GM21515 (cell line): Measurements from ENCODE around the gene TMEM131.

Experiments
- ATAC-seq: cut with Tn5 transposase; IDR thresholded peaks from one replicate; pipeline ENCODE4 v1.9.1; 2021; ENCODE audit not compliant: unreplicated experiment

TMEM131 gene

DNA sequence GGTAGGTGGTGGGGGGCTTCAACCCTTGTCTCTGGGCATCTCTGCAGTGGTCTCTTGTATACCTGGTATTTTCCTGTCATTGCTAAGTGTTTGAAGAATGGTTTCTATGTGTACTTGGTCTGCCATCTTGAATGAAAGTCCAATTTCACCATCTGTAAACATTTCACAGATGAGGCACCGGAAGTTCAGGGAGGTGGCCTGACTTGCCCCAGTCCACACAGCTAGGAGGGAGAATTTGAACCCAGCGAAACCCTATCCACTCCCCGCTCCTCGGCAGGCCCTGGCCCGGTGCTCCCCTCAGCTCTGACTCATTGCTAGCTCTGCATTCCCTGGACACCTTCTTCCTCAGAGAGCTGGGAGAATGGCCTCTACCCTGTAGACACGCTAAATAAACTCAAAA is 251.8 kb downstream of the TMEM131 start:
- ATAC-seq: no peak

DNA sequence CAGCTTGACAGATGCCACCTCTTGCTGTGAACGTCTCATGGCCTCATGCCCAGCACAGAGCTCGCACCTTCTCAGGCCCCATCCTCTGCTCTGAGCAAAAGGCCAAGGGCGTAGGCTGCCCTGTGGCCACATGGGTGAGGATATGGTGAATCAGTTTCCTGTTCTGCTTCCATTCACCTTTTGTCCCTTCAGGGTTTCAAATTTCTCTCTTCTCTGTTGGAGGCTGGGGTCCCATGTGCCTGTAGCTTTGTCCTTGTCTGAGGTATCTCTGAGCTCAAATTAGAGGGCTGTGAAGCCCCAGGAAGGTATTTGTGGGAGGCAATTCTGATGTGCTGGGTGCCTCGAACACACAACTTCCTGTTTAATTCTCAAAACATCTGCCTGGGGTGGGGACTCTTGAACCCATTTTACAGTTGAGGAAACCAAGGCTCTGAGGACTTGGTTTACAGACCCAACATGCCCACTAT is 253.3 kb downstream of the TMEM131 start:
- ATAC-seq: no peak

DNA sequence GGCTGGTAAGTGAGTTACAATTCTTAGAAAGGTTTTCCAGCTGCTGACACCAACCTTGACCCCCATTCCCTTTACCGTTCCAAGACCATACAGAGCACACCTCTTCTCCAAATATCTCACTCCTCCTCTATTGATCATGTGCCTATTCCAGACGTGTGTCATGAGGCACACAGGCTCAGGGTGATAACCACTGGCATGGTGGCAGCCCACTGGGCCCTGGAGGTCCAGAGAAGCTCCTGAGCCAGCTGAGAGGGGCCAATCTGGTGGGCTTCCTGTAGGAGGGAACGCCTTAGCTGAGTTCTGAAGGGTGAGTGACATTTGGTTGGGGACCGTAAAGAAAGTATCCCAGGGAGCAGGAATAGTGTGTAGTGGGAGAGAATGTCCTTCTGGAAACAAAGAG is 254.1 kb downstream of the TMEM131 start:
- no peak for ATAC-seq

DNA sequence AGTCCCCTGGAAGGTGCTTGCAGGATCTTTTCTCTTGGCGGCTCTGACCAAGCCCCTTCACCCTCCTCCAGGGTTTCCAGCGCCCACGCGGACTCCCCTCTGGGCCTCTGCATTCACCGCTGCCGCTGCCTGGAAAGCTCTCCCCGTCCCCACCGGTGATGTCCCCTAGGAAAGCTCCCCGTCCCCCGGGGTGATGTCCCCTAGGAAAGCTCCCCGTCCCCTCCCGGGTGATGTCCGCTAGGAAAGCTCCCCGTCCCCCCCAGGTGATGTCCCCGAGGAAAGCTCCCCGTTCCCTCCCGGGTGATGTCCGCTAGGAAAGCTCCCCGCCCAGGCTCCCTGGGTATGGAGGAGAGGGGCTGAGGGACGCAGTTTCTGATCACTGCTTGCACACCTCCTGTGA is 254.5 kb downstream of the TMEM131 start:
- no peak for ATAC-seq

DNA sequence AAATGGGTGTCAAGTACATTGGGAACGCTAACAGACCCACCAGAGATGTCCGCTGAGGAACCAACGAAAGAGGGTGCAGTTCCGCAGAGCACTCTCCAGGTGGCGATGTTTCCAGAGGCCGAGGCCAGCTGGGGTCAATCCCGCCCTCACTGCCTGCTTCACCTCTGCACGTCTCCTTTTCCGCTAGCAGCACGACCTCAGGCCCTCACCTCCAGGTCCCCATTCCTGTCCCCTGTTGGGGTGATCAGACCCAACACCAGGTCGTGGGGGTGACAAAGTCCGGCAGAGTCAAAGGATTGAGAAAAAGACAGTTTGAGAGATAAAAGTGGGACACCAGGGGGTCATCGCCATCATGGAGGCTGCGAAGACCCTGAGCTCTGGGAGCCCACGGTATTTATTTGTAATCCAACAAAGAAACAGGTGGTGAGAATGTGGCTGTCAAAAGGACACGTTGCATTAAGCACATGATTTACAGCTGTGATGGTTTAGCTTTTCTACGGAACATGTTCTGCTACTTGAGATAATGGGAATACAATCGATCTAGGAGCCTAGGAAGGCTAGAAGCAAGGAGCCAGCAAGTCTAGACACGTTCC is 255.1 kb downstream of the TMEM131 start:
- no peak for ATAC-seq

DNA sequence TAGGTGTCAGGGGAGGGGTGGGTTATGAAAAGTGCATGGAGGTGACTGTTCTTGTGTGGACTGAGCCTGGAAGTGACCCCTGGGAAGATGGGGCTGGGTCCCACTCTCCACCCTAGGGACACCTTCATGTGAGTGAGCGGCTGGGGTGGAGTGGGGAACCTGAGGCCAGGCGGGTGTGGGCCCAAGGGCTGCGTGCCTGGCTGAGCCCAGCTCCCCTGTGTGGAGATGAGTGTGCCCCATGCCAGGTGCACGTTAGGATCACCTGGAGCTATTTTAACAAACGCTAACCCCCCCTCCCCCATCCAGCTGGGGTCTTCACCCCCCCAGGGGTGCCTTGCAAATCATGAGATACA is 255.9 kb downstream of the TMEM131 start:
- no peak for ATAC-seq

DNA sequence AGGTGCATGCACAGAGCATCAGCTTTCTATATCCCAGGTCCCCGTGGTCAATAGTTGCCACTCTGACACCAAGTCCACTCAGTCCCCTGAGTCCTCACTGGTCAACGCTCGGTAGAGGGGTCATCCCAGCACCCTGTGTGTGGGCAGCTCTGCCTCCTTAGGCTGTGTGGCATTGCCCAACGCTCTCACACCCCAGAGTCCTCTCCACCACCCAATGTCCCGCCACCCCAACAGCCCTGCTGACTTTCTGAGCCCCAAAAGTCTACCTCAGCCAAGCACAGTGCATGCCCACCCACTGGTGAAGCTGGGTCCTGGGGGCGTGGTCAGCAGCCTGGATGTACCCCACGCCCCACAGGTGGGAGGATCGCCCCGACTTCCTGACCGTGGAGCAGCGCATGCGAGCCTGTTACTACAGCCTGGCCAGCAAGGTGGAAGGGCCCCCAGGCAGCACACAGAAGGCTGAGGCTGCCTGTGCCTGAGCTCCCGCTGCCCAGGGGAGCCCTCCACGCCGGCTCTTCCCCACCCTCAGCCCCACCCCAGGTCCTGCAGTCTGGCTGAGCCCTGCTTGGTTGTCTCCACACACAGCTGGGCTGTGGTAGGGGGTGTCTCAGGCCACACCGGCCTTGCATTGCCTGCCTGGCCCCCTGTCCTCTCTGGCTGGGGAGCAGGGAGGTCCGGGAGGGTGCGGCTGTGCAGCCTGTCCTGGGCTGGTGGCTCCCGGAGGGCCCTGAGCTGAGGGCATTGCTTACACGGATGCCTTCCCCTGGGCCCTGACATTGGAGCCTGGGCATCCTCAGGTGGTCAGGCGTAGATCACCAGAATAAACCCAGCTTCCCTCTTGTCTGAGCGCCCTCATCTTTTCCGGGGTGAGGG is 256.5 kb downstream of the TMEM131 start:
- ATAC-seq: no peak

DNA sequence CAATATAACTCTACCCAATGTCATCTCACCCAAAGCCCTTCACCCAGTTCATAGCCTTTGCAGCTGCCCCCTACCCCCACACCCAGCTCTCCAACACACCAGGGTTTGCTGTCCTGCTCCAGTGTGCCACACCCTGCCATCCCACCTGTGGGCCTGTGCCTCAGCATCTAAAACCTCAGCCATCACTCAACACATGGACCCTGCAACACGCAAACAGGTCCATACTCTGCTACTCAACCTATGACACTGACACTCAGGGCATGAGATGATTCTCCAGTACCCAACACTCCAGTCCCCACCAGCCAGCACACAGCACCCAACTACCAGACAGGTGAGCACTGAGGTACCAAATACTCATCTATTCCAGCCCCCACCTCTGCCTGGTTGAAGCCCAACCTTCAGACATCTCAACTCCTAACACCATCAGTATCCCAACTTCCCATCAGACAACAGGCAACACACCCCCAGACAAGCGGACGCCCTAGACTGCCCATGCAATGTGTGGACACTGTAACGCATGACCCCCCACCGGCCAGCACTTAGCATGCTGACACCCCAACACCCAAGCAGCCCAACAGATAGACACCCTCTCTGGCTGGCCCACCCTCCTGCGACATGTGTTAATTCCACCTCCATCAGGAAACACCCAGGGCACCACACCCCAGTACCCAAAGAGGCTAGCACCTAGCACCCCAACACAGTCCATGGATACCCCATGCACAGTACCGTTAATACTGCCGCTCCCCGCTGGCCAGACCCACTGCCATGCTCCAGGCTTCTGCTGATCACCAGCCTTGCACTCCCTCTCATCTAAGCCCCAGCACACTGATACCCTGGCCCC is 257.3 kb downstream of the TMEM131 start:
- no peak for ATAC-seq

DNA sequence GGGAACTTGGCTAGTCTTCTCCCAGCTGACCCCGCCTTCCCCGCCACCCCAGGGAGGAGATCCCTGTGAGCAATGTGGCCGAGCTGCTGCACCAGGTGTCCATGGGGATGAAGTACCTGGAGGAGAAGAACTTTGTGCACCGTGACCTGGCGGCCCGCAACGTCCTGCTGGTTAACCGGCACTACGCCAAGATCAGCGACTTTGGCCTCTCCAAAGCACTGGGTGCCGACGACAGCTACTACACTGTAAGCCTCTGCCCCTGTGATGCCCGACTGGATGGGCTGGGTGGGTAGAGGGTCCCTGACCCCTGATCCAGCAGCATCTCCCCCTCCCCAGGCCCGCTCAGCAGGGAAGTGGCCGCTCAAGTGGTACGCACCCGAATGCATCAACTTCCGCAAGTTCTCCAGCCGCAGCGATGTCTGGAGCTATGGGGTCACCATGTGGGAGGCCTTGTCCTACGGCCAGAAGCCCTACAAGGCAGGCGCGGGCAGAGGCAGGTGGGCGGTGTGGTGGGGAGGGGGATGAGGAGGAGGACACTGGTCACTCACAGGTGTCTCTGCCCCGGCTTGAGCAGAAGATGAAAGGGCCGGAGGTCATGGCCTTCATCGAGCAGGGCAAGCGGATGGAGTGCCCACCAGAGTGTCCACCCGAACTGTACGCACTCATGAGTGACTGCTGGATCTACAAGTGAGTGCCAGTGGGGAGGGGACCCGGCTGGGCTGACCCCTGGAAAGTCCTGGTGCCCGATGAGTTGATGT is 258.1 kb downstream of the TMEM131 start:
- ATAC-seq: no peak

DNA sequence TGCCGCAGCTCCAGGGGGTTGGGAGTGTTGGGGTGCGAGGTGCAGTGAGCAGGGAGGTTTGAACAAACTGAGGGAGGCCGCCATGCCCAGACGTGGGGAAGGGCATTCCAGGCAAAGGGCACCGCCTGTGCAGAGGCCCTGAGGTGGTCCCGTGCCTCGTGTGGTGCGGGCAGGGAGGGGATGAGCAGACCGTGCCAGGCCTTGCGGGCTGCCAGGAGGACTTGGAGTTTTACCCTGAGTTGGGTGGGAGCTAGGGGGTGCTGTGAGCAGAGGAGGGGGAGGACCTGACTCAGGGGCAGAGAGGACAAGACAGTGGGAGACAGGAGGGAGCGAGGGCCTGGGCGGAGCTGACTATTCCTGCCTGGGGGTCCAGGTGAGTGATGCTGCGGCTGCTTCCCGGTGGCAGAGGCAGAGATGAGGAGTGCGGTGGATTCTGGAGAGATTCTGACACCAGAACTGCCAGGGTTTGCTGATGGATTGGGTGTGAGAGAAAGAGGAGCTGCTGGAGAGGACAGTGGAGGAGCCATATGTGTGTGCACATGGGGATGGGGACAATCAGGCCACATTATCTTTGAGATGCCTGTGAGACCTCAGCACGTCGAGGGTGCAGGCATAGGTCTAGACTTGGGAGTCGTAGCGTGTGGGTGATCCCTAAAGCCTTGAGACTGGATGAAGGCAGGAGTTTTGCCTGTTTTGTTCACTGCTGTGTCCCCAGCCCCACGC is 259.0 kb downstream of the TMEM131 start:
- no peak for ATAC-seq

DNA sequence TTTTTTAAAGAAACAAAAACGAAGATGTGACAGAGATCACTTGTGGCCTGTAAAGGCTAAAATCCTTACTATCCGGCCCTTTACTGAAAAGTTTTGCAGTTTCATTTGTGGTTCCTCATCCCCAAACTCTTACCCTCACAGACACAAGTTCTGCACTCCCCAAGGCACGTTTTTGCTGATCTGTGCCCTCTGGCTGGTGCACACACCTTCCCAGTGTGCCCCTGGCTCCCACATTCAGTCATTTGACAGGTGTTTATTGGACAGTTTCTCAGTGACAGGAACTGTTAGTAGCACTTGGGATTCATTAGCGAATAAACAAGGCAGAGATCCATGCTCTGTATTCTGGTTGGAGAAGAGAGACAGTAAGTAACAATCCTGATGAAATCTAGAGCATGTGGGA is 259.6 kb downstream of the TMEM131 start:
- ATAC-seq: no peak

DNA sequence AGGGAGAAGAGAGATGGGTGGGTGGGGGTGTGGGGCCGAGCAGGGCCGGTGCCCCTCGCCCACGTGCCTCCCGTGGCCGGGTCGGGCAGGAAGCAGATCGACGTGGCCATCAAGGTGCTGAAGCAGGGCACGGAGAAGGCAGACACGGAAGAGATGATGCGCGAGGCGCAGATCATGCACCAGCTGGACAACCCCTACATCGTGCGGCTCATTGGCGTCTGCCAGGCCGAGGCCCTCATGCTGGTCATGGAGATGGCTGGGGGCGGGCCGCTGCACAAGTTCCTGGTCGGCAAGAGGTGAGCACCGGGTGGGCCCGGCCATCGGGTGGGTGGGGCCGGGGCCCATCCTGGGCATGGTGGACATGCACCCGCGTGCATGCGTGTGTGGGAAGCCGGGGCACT is 260.6 kb downstream of the TMEM131 start:
- ATAC-seq: no peak

DNA sequence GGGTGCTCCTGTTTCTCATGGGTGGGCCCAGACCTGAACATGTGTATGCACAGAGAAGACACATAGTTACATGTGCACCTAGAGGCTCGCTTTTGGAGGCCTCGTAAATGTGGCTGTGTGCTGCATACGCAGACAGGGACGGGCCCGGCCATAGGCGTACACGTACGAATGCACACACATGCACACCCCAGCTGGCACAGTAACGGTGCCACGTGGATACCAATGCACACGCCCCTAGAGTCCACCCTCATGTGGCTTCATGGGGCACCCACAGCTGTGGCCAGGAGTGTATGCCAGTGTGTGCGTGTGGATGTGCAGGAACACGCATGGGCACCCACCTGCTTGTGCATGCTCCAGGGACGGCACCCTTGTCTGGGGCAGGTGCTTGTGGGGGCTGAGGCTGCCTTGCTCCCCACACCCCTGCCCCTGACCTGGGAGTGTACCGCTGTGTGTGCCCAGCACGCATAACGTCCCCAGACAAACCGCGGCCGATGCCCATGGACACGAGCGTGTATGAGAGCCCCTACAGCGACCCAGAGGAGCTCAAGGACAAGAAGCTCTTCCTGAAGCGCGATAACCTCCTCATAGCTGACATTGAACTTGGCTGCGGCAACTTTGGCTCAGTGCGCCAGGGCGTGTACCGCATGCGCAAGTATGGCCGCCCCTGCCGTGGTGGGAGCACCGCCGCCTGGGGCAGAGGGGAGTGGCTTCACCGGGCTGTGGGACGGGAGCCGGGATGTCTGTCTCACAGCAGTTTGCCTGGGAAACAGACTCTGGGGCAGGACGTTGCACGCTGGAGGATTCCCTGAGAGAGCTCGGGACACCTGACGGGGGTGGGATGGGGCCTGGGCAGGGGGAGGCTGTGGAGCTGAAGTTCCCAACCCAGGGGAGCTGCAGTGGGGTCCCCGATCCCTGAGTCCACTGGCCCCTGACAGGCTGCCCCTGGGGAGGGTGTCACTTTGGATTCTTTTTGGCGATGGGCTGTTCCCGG is 261.4 kb downstream of the TMEM131 start:
- ATAC-seq: no peak

DNA sequence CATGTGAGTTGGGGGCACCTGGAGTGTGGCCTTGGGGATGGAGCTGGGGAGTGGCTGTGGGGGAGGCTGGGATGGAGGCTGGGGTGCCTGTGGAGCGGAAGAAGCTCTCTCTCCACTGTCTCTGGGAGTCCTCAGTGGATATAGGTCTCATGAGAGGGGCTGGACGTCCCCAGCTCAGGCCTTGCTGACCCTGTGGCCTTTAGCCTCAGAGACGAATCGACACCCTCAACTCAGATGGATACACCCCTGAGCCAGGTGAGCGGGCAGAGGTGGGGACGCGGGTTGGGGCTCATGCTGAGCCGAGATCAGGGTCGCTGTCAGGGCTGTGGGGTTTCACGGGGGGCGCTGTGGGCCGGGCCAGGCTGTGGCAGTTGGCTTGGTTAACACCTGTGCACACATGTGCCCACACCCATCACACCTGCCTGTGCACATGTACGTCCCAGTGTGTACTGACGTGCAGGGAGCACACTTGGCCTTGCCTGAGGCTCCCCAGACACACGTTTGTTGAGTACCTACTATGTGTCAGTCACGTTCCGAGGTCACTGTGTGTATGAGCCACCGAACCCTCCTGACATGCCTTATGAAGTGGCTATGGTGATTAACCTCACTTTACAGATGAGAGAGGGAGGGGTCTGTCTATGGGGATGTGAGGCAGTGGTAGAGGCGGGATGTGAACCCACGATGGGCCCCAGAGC is 262.3 kb downstream of the TMEM131 start:
- ATAC-seq: no peak

DNA sequence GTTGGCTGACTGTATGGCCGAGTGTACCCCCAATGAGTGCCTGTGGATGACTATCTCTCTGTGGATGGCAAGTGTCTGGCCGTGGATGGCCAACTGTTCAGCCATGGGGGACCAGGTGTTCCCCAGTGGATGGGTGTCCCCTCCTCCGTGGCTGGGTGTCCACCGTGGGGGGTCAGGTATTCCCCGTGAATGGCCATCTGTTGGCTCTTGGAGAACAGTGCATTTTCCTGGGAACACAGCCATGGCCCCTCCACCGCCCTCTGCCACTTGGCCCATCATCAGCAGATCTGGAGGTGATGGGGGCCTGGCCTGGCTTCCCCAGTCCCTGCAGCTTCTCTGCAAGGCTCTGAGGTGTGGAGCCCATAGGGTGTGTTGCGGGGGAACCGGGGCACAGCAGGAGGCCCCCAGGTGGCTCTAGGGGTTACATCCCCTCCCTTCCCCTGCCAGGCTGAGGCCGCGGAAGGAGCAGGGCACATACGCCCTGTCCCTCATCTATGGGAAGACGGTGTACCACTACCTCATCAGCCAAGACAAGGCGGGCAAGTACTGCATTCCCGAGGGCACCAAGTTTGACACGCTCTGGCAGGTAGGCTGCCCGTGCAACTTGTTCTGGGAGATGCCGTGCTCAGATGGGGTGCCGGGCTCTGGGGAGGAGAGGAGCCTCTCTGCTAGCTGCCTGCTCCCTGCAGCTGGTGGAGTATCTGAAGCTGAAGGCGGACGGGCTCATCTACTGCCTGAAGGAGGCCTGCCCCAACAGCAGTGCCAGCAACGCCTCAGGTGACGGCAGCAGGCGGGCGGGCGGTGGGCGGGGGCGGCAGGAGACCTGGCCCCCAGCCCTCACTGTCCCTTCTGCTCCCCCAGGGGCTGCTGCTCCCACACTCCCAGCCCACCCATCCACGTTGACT is 263.1 kb downstream of the TMEM131 start:
- no peak for ATAC-seq

DNA sequence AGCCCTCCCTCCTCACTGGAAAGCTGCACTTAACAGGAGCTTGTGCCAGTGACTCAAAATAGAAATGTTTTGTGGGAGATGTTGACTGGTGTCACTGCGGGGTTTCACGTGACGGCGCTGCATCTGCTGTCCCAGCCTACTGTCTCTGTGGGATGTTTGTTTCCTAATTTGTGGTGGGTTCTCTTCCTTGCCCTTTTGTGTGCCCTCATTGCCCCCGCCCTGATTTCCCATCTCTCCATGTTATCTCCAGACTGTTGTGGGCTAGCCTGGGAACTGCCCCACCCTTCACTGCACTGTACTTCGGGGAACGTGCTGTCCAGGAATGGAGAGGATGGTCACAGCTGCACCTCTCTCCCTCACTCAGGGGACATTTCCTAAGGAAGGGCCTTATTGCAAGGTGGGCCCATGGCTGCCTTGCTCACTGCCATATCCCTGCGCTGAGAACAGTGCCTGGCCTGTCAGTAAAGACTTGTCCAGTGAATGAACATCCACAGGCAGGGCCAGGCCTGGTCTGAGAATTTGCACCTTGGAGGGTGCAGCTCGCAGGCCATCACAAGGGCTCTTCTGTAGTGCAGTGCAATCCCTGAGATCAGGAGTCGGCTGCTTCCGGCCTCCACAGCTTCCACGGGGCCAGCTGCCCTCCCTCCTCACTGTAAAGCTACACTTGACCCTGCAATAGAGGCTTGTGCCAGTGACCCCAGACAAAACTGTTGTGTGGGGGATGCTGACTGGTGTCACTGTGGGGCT is 264.3 kb downstream of the TMEM131 start:
- ATAC-seq: no peak

DNA sequence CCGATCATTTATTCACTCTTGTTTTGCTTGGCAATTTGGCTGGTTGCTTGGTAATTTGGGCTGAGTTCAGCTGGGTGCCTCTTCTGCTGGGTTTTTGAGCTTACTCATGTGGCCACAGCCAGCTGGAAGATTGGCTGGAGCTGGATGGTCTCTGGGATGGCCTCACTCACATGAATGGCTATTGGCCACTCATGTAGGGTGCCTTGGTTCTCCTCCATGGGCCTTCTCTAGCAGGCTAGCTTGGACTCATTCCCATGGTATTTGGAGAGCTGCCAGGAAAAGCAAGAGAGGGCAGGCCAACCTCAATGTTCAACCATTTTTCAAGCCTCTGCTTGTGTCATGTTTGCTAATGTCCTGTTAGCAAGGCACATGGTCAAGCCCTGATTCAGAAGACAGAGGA is 265.5 kb downstream of the TMEM131 start:
- ATAC-seq: no peak
